Dermis blood vessel endothelial cell (primary cell): ENCODE data around the gene CNTRL. TPM values are rescaled to one million over a fixed set of nuclear protein-coding genes. Genes with fewer than 3 reads are reported as not detected.

Experiments used
- DNase-seq: peaks from one replicate; pipeline ENCODE4 v3.0.0; 2010
- total RNA-seq: library from RNA; depleted of rRNA; stranded (reverse); fragments of >200 nt; gene quantifications from 2 replicates; pipeline ENCODE4 v1.2.3, GENCODE V29; 2014

CNTRL gene
- total RNA-seq, 1 donor from 2014 or later, result 15.1 TPM

DNA sequence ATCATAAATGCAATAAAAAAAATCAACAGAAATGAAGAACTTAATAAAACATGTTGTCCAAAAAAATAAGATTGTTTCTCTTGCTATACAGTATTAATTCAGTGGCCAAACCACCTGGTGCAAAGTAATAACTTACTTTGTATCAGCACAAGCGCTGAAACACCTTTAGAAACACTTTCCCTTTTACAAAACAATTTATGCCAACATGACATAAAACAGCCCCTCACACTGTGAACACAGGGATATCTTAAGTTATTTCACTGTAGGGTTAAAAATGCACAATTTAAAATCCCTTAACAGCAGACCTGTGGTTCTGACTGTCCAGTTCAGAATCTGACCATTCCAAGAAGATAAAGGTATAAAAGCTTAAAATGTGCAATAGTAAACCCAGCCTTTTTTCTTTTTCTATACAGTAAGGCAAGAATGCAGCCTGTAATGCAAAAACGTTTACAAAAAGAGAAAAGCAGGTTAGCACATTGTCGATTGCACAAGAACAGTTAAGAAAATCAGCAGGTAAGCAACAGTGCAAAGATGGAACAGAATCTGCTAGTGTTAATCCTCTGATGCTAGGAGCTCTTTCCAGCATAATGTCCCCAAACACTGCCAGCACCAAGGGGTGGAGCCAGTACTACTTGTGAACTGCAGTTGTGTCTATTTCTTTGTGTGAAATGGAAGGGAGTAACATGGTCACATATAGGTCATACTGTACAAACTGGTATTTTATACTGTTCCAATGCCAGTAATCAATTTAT is 105.4 kb downstream of the CNTRL start:
- DNase-seq, result no peak

DNA sequence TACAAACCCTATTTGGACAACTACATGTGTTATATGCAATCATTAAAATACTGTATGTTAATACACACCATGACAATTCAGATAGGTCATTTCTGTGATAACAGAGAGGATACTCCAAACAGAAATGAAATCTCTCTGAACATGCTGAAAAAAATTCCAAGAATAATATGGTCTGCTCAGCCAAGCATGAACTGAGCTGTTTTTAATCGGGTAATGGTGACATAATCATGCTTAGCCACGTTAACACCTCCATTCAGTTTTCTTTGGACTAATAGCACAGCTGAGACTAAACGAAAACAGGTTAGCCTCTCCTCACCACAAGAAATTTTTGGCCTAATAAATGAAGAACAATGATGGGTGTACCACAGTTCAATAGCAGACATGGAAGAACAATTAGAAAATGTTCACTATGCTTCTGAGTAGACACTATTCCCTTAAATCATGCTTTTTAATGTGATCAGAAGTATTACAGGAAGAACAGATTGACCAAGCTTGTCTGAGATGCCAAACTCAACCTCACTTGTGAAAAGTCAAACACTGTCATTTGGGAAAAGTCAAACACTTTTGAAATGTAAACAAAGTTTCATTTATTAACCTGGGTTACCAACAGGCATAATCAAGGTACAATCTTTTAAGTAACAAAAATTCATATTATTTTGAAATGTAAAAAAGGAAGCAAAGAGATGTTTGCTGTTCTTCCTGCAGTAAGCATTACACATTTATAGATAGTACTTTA is 107.5 kb downstream of the CNTRL start:
- no peak for DNase-seq

DNA sequence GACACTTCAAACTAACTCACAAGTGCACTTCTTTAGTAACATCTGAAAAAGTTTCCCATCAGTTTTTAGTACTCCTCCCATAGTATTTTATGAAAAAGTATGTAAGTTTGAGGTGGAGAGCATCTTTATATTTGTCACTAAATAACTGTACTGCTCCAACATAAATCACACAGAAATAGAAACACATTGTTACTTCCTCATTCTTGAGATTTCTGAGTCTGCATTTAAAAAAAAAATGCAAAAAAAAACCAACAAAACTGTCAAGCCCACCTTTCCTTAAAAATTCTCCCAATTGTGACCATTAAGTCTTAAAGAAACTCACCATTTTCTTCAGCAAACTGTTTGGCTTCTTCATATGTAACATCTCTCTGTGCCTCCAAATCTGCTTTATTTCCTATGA is 108.2 kb downstream of the CNTRL start:
- DNase-seq, result no peak

DNA sequence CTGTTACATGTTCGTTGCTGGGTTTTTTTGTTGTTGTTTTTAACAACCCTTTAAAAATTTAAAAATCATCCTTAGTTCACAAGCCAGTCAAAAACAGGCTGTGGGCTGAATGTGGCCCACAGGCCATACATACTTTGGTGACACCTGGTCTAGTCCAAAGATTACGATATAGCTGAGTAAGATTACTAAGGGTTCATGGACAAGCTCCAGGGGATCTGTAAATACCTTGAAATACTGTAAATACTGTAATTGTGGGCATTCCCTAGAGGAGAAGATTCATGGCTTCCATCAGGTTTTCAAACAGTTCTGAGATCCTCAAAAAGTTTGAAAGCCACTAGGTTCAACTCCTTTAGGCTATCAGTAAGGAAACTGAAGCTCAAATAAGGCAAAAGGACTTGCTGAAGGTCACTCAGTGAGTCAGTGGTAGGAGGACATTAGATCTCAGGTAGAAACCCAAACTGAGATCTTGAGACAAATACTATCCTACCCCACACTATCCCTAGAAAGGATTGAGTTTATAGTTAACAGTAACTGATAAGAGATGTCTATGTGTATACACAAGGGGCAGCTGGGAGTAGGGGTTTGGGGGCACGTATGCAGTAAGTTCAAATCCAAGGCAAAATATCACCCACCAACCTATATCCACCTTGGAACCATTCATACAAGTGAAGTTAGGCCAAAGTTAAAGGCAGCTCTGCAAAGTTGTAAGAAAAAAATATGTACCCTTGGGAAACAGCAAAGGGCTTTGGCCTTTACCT is 109.1 kb downstream of the CNTRL start:
- no peak for DNase-seq

DNA sequence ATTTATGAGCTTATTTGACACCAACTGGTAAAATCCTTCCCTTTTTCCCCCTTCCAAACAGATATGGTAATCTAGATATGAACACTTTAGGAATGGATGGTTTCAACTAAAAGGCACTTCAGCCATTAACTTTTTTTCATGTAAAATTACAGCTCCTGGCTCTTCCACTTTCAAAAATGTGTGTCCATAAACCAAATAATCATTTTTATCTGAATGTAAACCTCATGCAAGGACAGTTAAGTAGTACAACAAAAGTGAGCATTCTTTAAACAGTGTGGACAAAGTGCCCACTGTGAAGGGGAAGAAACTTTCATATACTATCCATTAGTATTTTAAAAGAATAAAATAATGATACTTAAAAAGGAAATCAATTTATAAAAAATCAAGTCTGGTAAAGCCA is 109.7 kb downstream of the CNTRL start:
- DNase-seq, result no peak

DNA sequence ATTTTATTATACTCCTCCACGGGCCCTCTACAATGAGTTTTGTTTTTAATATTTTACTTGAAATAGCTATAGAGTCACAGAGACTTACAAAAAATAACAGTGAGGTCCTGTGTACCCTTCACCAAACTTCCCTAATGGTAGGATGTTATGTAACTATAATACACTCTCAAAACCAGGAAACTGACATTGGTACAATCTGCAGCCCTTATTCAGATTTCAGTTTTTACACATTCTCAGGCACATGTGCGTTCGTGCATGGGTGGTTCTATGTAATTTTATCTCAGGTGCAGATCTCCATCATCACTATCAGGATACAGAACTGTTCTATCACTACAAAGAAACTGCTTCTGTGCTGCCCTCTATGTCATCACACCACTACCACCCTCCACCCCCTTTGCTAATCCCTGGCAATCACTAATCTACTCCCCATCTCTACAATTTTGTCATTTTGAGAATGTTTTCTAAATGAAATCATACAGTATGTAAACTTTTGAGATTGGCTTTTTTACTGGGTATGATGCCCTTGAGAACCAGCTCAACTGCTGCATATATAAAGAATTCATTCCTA is 110.5 kb downstream of the CNTRL start:
- no peak for DNase-seq

DNA sequence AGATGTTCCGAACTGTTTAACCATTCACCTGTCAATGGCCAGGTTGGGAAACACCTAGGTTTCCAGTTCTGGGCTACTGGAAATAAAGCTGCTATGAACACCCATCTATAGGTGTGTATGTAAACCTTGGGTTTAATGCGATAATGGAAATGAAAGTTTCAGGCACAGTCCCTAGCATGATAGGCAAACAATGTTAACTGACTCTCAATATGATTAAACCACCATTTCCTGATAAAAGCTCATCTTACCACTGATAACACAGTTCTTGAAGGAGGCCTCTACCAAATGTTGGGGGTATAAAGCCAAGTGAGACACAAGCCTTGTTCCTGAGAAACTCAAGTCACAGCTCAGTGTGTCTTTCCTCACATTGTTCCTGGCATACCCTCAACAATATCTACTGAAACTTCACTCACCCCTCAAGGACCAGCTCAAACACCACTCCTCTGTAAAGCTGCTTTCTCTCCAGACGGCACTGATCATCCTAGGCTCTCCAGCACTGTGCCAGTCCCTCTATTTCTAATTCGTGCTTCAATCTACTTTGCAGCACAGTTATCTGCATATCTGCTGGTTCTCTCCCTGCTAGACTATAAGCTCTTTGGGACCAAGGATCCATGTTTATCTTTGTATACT is 111.1 kb downstream of the CNTRL start:
- DNase-seq, result no peak

DNA sequence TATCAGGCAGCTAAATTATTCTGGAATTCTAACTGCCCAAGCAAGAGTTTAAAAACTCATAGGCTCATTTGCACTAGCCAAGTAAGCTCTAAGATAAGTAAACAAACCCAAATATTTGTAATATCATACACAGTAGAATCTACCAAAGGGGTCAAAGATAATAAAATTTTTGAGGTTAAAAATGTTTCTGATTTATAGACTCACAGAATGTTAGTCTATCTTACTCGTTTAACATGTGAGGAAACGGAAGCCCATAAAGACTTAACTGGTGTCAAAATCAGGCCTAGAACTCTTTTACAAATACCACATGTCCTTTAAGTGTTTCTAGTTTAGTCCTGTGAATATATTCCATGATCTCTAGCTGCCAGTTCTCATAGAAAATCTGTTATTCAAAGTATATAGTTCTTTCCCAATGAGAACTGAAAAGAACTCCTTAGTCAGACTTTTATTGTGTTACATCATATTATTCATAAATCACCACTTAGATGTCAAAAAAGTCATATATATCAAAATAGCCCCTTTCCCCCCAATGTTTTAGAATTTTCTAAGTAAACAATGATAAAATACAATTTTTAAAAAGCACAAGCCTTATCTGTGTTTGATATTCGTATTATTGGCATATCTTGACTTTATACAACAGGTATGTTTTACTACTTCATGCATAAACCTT is 113.0 kb downstream of the CNTRL start:
- no peak for DNase-seq

DNA sequence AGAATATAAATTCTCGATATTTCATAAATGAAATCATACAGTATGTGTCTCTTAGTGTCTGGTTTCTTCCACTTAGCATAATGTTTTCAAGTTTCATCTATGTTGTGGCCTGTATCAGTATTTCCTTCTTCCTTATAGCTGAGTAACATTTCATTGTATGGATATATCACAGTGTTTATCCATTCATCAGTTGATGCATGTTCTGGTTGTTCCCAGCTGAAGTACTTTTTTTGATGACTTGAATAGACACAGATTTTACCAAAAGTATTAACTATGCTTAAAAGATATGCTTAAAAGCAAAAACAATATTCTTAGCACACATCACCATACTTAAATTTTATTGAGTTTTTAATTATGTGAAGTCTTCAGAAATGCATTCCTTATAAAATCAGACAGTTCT is 114.3 kb downstream of the CNTRL start:
- no peak for DNase-seq

DNA sequence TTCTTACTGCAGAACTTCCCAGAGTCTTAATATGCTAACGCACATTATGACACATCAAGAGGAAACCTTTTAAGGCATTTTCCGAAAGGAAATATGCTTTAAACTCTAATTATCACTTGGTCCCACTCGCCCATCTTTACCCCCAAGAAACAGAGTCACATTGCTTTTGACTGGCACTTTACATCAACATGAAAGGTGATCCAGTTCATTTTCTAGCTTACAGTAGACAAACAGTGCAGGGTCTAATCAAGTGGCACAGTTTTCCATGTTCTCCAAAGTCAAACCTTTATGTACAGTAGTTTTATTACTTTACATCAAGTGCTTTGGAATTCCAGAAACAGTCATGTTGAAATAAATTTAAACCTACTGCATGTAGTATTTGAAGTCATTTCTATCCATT is 114.9 kb downstream of the CNTRL start:
- DNase-seq, result no peak

DNA sequence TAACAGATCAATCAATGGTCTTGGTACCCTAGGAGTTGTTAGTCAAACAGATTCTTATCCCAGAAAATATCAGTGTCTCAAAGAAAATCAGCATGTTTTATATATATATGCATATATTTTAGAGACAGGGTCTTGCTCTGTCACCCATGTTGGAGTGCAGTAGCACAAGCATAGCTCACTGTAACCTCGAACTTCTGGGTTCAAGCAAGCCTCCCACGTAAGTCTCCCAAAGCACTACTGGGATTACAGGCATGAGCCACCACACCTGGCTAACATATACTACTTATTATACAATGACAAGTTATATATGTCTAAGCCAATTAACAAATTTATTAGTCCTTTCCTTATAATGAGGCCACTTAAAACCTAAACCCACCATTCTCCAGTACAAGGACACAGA is 116.5 kb downstream of the CNTRL start:
- DNase-seq, result no peak

DNA sequence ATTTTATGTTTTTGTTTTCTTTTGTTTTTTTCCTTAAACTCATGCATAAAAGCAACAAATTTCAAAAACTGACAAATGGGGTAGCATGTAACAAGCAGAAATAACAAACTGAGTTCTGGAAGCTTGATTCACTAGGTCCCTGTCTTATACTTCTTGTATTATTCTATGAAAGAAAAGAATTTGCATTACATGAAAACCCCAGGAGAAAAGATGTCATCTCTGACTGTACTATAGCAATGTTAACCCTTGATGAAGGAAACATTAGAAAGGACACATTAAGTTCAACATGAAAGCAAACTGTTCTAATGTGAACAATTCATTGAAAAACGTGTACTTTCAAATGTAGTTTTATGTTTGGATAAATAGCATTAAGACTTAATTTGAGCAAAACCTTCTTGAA is 117.8 kb downstream of the CNTRL start:
- DNase-seq, result no peak

DNA sequence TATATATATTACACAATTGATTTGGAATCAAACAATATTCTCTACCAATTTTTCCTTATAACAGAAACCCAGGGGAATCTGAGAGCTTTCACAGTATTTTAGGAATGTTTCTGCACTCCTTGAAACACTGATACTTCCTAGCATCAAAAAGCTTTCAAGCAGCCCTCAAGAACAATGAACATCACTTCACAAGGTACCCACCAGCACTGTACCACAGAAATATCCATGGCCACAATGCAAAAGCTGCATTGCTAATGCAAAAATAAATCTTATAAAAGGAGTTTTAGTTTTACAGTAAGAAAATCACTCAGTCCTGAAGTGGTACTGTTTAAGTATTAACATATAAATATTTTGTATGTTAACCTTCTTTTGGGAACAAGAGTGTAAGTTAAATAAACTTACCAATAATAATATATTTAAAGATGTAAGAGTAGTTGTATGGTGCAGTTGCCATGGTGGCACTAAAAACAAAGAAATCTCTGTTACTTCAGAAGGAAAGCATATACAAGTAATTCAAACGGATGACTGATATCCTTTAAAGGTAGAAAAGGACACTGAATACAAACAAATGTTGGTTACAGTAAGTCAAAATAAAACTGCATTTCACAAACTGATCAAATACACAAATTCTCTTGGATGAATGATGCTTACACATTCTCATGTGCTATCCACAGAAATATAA is 118.3 kb downstream of the CNTRL start:
- peak; percentile 31 for DNase-seq

DNA sequence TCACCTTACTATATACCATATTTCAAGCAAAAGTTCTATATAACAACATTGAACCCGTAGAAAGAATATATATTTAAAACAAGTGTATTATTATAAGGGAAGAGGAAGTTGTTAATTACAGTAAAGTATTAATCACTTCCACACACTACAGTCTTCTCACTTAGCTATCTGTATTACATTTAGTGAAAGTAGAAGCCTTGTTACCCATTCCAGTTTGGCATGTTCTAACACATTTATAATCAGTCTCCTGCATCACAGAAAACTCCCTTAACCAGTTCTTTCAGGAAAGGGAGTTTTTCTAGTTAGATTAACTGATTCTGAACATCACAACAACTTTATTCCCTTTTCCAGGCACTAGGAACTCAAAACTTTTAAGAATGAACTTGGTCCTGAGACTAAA is 120.0 kb downstream of the CNTRL start:
- DNase-seq, result no peak

DNA sequence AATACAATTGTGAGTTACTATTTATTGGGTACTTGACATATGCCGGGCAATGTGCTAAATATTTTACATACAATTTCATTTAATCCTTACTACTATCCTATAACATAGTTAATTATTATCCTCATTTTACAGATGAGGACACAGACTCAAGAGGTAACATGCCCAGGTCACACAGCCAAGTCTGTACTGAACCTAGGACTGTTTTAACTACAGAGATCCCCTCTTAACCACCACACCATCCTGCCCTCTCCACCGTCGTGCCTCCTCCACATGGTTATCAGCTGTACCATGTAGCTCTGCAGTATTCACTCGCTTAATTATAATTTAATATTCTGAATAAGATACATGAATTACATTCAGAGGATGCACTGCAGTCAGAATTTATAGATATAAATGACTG is 121.6 kb downstream of the CNTRL start:
- DNase-seq, result no peak

DNA sequence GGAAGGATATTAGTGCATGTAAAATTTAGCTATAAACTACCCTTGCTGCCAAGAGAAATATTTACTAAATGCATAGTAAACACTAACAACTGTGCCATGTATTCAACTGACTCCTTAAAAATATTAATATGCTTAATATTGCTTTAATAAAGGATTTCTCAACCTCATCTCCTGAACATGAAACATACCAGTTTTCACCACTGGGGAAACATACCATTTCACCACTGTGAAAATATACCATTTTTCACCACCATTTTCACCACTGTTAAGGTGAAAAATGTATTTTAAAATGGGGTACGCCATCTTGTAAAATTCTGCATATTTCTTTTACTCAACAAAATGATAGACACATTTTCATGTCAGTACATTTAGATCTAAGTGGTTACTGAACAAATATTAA is 122.4 kb downstream of the CNTRL start:
- no peak for DNase-seq

DNA sequence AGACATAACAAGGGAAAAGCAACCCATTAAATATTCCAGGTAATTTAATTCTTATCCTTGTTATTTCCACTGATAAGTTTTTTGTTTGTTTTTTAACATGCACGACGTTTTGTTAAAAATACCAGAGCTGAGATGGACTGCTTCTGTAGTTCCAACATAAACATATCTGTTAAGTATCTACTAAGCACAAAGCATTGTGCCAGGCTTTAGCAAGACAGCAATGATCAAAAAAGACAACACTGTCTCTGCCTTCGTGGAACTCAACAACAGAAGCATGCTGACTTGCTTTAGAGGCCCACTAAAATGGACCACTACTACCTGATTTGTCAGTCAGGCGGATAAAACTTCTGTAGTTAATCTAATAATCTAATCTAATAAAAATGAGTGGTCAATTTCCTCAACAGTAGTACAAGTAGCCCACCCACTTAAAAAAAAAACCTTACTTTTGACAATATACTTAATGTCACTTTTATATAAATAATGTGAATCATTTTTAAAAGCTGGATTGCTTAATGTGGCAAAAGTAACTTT is 123.8 kb downstream of the CNTRL start:
- DNase-seq, result no peak

DNA sequence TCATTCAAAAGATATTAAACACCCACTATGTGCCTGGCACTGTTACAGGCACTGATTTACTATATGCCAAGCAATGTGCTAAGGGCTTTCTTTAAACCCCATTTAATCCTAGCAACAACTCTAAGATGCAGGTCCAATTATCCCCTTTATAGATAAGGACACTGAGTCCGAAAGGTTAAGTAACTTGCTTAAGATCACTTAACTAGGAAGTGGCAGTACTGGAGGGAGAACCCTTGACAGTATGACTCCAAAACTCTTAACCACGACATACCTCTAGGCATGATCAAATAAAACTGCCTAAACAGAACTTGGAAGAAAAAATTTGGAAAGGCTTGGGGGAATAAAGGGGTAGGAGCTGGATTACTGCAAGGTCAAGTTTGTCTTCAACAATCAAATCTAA is 125.2 kb downstream of the CNTRL start:
- peak; percentile 23 for DNase-seq

DNA sequence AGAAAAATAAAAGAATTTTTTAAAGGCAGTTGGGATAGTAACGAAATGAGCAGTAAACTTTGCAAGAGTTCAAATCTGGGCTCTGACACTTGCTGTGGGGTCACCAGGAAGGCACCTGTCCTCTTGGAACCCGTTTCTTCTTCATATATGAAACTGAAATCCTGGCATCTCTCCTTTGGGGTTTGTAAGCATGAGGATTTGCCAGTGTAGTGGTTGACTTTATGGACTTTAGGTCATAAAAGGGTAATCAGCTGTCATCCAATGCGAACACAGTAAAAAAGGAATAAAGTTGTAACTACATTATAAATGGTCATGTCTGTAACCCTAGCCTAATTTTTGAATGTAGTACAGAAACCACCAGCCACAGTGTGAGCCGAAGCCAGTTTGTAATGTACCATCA is 125.6 kb downstream of the CNTRL start:
- DNase-seq, result no peak

DNA sequence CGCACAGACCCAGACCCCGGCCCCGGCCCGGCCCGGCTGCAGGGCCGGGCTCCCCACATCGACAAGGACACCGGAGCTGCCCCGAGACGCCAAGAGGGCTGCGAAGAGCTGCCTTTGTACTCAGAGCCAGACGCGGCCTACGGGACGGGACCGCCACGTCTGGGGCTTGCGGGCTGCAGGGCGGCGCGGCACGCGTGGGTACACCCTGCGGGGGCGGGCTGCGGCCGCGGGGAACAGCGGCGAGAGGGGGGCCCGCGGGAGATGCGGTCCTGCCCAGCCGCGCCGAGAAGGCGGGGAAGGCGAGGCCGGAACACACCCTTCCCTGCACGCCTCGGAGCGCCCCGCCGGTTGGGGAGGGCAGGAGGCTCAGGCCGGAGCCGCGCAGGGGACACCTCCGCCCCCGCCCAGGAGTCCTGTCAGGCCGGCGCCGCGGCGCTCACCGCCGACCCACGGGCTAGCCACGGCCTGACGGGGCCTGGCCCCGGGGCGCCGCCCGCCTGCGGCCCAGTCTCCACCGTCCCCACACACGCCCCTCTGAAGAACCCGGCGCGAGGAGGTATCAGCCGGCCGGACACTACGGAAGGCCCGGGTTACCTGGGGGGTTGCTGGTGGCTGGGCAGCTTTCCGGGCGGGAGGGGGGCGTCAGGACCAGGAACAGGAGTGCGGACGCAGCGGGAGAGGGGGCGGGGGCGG is 126.4 kb downstream of the CNTRL start:
- peak; percentile 44 for DNase-seq
